HG03439 (cell line): ENCODE data around the gene TDP1.
"Not testable (repeated sequence)": the region's sequence is repeated elsewhere in the genome, so short reads cannot be mapped to it uniquely, and the experiment has no call there.

Source experiments
- ATAC-seq: cut with Tn5 transposase; IDR thresholded peaks from one replicate; pipeline ENCODE4 v1.9.1; 2021; ENCODE audit warnings: mild to moderate bottlenecking, moderate library complexity; ENCODE audit not compliant: unreplicated experiment

The TDP1 gene

GRCh38 chr14:89986462-89987160 lies 30.9 kb downstream of the TDP1 start:
- no peak for ATAC-seq

DNA sequence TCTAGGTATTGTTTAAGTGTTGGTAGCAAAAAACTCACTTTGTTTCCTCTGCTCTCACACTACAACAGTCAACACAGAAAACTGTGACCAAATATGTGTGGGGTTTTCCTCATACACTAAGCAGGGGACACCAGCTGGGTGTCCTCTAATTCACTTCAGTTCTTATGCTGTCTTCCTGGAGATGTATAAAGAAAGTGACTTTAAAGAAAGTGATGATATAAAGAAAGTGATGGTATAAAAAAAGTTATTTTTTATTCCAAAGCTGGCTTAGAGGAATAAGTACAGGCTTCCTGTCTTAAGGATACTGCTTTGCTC lies 31.4 kb downstream of the TDP1 start:
- no peak for ATAC-seq

GRCh38 chr14:89988787-89989186 lies 33.1 kb downstream of the TDP1 start:
- ATAC-seq: no peak

DNA sequence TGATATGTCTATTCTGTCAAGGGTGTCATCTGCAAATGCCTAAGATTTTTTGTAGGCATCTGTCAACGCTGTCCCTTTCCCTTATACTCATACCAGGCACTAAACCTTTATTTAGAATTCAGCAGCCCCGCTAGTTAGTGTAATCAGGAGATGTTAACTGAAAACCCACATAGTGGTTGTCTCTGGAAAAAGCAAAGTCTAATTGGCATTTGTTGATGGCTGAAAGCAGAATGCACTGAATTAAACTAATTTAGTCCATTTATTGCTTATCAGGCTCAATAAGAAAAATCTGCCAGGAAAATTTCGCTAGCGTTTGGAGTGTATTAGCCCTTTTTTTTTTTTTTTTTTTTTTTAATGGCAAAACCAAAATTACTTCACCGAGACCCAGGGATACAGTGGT lies 34.5 kb downstream of the TDP1 start:
- ATAC-seq: no peak

GRCh38 chr14:89990623-89991275 lies 35.0 kb downstream of the TDP1 start:
- no peak for ATAC-seq

DNA sequence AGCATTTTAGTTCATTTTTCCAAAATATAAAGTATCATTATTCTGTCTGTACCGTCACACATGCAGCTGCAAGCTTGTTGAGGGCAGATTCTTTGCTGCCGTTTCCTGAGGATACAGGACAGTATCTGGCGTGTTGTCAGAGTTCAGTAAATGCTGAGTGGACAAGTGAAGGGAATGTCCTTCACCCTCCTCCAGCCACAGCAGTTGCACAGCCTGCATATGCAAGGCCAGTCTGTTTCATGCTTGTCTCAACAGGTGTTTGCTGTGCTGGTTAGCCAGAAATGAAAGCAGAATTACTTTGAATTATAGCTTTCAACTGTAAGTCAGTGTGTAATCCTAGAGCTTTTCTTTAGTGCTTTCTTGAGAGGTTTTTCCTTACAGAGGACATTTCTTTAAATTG lies 36.5 kb downstream of the TDP1 start:
- no peak for ATAC-seq

GRCh38 chr14:89996963-89997362 lies 41.2 kb downstream of the TDP1 start:
- ATAC-seq: no peak

DNA sequence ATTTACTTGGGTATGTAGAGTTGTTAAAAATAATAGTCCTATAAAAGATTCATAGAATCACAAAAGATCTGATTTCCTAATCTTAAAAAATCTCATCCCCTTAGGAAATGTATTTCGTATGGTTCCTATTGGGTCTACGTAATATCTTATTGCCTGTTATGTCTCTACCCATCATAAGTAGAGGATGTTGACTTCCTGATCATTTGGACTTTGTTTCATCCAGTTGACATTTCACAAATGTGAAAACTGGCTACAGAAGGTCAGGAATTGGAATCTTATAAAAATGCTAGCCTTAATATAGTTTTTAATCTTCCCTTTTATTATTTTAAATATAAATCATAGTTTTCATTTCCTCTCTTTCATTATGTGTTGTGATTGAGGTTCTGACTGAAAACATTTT lies 45.2 kb downstream of the TDP1 start:
- no peak for ATAC-seq

DNA sequence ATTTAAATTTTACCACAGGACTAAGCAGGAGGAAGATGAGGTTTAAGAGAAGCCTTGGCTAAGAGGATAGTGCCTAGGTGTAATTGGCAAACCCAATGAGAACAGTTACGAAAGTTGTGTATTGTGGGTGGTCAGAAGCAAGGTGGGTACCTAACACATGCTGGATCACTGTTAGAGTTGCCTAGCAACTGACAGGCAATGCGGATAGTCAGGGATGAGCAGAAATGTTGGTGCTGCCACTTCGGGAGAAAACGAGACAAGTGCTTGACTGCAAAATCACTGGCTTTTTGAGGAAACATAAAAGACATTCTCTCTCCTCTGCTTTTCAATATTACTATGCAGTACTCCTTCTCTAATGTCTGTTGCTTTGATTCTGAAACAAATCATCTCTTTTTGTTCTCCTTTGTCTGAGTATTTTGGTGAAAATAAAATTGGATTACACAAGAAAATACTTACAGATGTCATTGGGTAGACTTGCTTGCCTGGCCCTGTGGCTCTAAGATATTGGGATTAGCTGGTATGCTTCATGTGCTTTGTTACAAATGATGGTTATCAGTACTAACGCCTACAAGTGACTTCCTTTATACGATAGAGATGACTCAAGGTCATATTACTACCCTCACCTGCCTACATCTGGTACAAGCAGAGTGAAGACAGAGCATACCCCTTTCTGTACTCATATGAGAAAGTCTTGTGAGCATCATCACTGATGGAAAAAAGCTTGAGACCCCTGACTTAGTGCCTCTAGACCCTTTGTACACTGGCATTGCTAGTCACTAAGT lies 48.0 kb downstream of the TDP1 start:
- ATAC-seq: no peak

GRCh38 chr14:90005441-90005840 lies 49.7 kb downstream of the TDP1 start:
- ATAC-seq: no peak

DNA sequence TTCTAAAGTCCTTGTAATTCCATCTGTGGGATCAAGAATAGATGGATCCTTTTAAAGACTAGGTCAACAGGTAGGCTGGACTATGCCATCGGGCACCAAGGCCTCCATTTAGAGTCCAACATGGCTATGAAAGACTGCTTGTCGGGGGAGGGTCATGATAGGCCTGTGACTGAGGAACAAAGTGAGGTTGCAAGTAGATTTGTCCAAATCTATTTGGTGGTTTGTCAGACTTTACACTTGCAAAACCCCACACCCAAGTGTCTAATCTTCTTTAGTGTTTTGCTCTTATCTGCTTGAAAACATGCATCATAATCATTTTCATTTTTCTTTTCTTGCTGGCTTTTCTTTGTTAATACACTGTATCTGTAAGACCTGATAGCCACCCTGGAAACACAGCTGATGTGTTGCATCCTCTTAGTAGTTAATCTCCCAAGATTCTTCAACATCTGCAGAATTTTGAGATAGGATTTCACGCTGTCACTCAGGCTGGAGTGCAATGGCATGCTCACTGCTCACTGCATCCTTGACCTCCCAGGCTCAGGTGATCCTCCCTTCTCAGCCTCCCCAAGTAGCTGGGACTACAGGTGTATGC lies 50.3 kb downstream of the TDP1 start:
- ATAC-seq: no peak

DNA sequence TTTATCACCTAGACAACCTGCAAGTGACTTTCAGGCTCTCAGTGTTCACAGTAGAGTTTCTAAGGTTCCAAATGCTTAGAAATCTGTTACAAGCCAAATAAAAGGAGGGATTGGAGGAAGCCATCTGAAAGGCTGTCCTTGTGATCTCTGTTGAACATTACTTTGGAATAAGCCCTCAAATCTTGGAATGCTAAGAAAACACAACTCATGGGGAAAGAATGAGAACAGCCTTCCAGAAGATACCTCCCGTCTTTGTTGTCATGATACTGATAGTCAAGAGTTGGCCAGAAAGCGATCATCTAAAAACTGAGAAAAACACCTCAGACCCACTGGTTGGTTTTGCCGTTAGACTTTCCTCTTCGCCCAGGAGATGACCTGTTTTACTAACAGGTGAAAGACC lies 61.6 kb downstream of the TDP1 start:
- no peak for ATAC-seq

GRCh38 chr14:90019824-90020523 lies 64.2 kb downstream of the TDP1 start:
- no peak for ATAC-seq

- no peak for ATAC-seq
Measured at GRCh38 chr14:90023176-90023896, 67.6 kb downstream of the TDP1 start.

GRCh38 chr14:90024910-90025309 lies 69.2 kb downstream of the TDP1 start:
- no peak for ATAC-seq

- not testable (repeated sequence) for ATAC-seq
Measured at GRCh38 chr14:90026608-90027007, 70.9 kb downstream of the TDP1 start.

GRCh38 chr14:90027842-90028241 lies 72.1 kb downstream of the TDP1 start:
- no peak for ATAC-seq

GRCh38 chr14:90034156-90034555 lies 78.4 kb downstream of the TDP1 start:
- ATAC-seq: no peak

GRCh38 chr14:90034835-90035525 lies 79.3 kb downstream of the TDP1 start:
- ATAC-seq: no peak
